Progenitor cell of endocrine pancreas (in vitro differentiated cells): Measurements from ENCODE around the gene HMGA1. TPM values are rescaled to one million over a fixed set of nuclear protein-coding genes. Genes with fewer than 3 reads are reported as not detected.
A peak's percentile ranks its signal among the peaks of the same experiment; 100 is the strongest.

Experiments
- DNase-seq: peaks from one replicate; pipeline ENCODE4 v3.0.0; 2021; ENCODE audit warnings: low spot score; ENCODE audit not compliant: unreplicated experiment
- H3K27ac Mint-ChIP-seq: 2 replicates; pipeline ENCODE4 v1.8.0; 2021; ENCODE audit warnings: mild to moderate bottlenecking, moderate library complexity, mixed read lengths
- H3K27me3 Mint-ChIP-seq: 2 replicates; pipeline ENCODE4 v1.8.0; 2021; ENCODE audit warnings: mixed read lengths
- H3K36me3 Mint-ChIP-seq: 2 replicates; pipeline ENCODE4 v1.8.0; 2022; ENCODE audit warnings: mixed read lengths; ENCODE audit not compliant: insufficient read depth
- H3K4me1 Mint-ChIP-seq: 2 replicates; pipeline ENCODE4 v1.8.0; 2021; ENCODE audit warnings: low read depth, mixed read lengths
- H3K4me3 Mint-ChIP-seq: 2 replicates; pipeline ENCODE4 v1.8.0; 2021; ENCODE audit warnings: low read depth, mild to moderate bottlenecking, moderate library complexity, mixed read lengths
- H3K9me3 Mint-ChIP-seq: 2 replicates; pipeline ENCODE4 v1.8.0; 2021; ENCODE audit warnings: low read depth, mixed read lengths
- CTCF ChIP-seq: fragments of 200-600 bp; sonication (generic); IDR thresholded peaks from one replicate; pipeline ENCODE4 v1.5.0; 2021; ENCODE audit warnings: antibody characterized with exemption, mild to moderate bottlenecking; ENCODE audit not compliant: unreplicated experiment
- total RNA-seq: library from RNA; stranded (reverse); gene quantifications from 2 replicates; pipeline ENCODE4 v1.2.1, GENCODE V29; 2021

Gene HMGA1
- total RNA-seq, 1 donor from 2014 or later = 769 TPM

- Mint-ChIP-seq H3K27ac (no peak overlapping the region), H3K4me3 (no peak overlapping the region), H3K9me3 (no peaks in the 10 kb centered on the region), H3K36me3 (peaks cover 2% of the 10 kb centered on the region), H3K27me3 (no peaks in the 10 kb centered on the region), H3K4me1 (peaks cover 16% of the 10 kb centered on the region)
- DNase-seq = no peak
- TF ChIP-seq CTCF = no peak
These were observed 35.6 kb downstream of the HMGA1 start for GRCh38 chr6:34272013-34272926.

GRCh38 chr6:34273242-34273805 is 36.7 kb downstream of the HMGA1 start:
- no peak overlapping the region for H3K4me3 Mint-ChIP-seq
- DNase-seq = no peak
- H3K4me1 Mint-ChIP-seq = peaks cover 19% of the 10 kb centered on the region
- H3K9me3 Mint-ChIP-seq = no peaks in the 10 kb centered on the region
- H3K27ac Mint-ChIP-seq = no peak overlapping the region
- H3K36me3 Mint-ChIP-seq = peaks cover 2% of the 10 kb centered on the region
- H3K27me3 Mint-ChIP-seq = no peaks in the 10 kb centered on the region
- no peak for TF ChIP-seq CTCF

GRCh38 chr6:34274129-34274528 is 37.5 kb downstream of the HMGA1 start:
- Mint-ChIP-seq H3K27ac (no peak overlapping the region), H3K36me3 (peaks cover 4% of the 10 kb centered on the region), H3K9me3 (no peaks in the 10 kb centered on the region), H3K4me3 (no peak overlapping the region), H3K27me3 (no peaks in the 10 kb centered on the region), H3K4me1 (peaks cover 19% of the 10 kb centered on the region)
- DNase-seq = no peak
- no peak for TF ChIP-seq CTCF

- Mint-ChIP-seq H3K9me3 (no peaks in the 10 kb centered on the region), H3K4me3 (no peak overlapping the region), H3K36me3 (peaks cover 6% of the 10 kb centered on the region), H3K27ac (peak overlapping the region; percentile 52), H3K27me3 (no peaks in the 10 kb centered on the region), H3K4me1 (peaks cover 19% of the 10 kb centered on the region)
- no peak for DNase-seq
- TF ChIP-seq CTCF = no peak
These were observed 38.6 kb downstream of the HMGA1 start for GRCh38 chr6:34275128-34275804.

GRCh38 chr6:34276191-34276590 is 39.5 kb downstream of the HMGA1 start:
- Mint-ChIP-seq H3K9me3 (no peaks in the 10 kb centered on the region), H3K36me3 (peaks cover 6% of the 10 kb centered on the region), H3K4me3 (no peak overlapping the region), H3K4me1 (peaks cover 18% of the 10 kb centered on the region), H3K27me3 (no peaks in the 10 kb centered on the region), H3K27ac (no peak overlapping the region)
- DNase-seq = no peak
- no peak for TF ChIP-seq CTCF
